Activated CD4-positive, alpha-beta T cell treated with anti-CD3 and anti-CD28 coated beads, Interleukin-2, amount 50 U/mL, for 1 hour (primary cell): Measurements from ENCODE around the gene CHSY3.

Source experiments
- DNase-seq: peaks from one replicate; pipeline ENCODE4 v3.0.0-alpha.2; 2020

The CHSY3 gene

DNA sequence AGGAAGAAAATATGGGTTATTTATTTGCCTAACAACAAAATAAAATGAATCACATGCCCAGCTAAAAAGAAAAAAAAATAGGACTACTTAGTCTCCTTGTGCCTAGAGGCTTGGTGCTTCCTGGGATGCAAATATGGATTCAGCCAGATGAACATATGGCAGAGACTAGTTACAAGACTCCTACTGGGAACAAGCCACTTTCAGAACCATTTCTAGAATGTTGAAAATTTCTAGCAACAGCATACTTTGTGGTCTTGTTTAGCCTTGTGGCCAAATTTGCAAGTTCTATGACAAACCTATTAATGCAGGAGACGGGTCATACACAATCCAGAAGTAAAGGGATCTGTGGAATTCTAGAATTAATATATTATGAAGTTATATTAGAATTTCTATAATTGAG lies 198.7 kb downstream of the CHSY3 start:
- DNase-seq, result no peak

DNA sequence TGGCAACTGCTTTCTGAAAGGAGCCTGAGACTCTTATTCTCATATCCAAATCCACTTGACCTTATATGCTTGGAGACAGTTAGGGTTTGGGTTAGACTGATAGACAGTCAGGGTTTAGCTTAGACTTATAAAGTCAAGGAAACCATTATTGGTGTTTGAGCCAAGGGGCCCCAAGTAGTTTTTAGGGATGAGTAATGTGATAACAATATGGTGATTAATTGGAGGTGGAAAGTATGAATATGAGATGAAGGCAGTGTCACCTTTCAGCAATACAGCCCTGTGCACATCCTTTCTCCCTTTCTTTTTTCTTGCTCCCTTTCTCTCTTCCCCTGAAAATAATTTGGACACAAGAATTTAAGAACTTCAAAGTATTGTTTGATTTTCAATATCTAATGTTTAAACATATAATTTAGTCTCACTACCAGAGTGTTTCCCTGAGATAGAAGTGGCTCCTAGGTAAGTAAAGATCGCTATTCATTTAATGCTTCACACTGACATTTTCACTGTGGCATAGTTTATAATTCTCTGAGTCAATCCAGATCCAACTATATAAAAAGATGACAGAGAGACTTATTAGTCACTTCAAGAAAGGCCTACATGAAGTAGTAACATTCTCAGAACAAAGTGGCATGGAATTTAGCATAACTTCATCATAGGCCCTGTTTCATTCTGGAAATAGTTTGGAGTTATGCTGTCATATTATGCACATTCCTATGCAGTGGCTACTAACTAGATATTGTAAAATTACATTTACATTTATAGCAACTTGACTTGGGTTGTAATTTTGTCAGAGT lies 200.8 kb downstream of the CHSY3 start:
- no peak for DNase-seq

DNA sequence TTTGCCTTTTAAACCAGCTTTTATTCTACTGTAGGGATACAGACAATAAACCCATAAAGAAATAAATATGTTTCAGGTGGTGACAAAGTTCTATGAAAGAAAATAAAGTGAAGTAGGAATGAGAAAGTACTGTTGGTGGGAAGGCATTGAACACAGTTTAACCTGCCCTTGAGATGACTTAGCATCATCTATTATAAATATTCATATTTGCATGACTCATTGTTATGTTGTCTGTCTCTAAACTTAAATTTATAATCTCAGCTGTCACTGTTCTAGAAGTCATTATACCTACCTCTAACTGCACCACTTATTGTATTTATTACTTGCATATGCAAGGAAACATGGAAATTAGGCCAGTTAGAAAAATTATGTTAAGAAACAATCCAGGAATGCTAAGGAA lies 202.2 kb downstream of the CHSY3 start:
- DNase-seq, result no peak

DNA sequence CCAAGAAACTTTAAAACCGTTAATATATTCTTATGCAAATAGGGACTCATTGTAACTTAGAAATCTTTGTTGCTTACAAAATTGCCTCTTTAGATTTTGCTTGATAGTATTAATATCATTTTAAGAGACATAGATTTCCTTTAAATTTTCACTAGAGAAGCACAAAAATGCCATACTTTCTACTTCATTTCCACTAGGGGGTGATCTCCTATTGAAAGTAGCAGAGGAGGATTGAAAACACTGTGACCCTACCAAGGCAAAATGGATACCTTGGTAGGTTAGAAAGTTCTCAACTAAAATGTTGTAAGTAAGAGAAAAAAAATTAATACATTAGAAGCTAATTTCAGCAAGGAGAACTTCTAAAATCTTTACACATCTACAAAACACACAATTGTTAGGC lies 204.9 kb downstream of the CHSY3 start:
- no peak for DNase-seq

DNA sequence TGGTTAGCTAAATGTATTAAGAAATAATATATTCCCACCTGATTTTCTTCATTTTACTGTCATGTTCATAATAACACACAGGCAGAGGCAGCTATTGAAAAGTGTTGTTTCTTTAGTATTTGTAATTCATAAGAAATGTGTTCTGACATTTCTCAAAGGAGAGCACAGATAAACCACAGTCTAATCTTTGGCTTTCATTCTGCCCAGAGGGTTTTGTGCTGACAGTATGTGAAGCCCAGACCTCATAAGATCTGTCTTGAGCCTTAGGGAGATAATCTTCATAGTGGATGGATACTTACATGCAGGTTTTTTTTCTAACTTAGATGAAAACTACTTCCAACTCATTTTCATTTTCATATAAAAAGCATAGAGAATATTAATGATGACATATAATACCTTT lies 206.1 kb downstream of the CHSY3 start:
- DNase-seq, result no peak

DNA sequence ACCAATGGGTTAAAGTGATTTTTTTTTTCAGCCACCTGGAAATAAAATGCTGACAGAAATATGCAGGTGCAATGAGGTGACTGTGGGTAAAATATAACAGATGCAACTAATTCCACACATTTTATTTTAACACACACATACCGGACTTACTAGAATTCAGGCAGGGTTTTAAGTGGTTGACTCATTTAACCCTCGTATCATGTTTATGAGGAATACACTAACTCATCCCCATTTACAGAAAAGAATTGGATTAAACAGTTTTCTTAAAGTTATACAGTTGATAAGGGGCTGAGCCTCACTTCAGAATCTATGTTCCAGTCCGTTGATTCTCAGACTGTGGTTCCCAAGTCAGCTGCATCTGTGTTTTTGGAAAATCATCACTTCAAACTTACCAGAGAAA lies 207.5 kb downstream of the CHSY3 start:
- no peak for DNase-seq

DNA sequence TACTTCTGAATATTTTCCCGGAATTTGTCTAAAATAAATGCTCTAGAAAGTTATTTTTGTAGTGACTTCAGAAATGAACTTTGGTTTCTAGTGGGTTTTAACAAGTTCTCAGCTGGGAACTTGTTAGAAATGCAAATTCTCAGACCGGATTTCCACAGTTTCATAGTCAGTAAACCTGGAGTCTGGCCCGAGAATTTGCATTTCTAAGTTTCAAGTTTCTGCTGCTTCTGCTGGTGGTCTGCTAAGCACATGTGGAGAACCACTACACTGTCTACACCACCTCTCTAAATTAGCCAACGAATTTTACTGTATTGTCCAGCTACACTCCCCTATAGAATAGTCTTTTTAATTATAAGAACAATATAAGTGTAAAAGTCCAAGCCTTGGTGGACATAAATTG lies 208.0 kb downstream of the CHSY3 start:
- DNase-seq, result no peak

DNA sequence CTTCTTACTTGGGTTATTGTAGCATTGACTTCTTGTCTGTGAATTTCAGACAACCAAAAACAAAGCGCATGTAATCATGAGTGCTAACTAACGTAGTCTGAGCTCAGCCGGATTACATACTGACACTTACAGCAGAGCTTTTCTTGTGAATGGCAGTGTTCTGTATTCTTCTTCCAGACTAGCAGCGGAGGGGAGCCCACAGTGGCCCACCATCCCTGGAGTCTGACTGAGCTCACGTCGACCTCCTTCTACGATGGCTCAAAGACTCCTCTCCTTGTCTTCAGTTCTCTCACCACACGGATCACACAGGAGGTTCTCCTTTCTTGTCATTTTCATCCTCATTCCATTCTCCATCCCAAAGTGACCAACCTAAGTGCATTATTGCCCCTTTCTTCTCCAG lies 211.4 kb downstream of the CHSY3 start:
- DNase-seq, result no peak

DNA sequence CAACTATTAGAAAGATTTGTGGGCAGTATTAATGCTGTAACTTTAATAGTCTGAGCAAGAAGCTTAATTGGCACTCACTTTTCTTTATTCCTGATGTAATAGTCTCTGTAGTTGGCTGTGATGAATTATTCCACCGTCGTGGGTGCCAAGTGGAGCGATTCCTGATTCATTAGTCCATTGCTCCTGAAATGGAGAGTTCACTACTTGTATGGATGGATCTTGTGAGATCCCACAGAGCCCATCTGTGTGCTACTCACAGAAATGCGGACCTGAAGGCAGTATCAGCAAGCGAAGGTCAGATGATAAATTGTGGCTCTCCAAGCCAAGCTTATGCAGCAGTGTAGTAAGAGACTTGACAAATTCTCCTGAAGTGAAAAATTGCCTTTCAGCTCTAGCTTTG lies 212.2 kb downstream of the CHSY3 start:
- no peak for DNase-seq

DNA sequence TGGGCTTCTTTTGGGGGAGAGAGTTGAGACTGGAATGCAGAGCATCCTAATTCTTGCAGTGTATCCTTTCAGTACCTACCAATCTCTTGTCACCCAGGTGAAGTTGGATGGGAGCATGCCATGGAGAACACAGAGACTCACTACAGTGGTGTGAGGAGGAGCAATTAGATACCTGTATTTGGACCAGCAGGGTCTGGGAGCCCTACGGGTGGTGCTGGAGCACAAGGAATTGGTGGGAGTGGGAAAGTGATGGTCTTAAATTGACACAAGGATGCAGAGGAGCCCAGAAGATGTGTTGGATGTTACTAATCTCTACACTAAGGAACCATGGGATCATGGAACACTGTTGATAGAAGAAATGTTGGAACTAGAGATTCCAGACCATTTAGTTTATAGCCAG lies 212.7 kb downstream of the CHSY3 start:
- DNase-seq, result no peak

DNA sequence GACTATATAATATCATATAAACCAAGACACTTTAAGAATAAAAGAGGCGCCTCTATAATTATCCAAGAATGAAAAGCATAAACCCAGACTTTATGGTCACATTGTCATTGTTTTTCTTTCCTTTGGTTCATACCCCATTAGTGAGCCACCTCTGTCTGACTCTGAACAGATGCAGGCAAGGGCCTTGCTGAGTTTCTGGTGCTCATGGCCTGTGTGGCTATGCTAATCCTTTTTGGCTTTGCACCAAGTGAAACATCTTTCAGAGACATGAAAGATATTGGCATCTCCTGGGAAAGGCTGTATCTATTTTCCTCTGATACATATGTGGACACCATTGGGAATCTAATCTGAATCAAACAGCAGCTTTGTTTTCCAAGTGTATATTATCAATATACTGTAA lies 222.5 kb downstream of the CHSY3 start:
- no peak for DNase-seq

DNA sequence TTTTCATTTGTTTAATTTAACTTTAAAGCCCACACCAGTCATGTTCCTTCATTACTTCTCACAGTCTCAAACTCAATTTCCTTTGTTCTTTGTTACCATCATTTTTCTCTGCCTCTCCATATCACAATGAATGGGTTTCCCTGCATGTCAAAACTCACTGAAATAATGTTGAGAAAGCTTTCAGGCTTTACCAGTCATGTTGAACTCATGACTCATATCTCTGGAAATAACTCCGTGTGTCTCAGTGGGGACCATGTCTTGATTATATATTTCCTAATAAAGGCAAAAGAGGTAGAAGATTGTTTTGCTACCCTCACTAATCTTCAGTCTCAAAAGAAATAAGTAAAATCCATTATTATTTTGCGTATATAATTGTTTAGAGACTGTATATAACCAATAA lies 231.2 kb downstream of the CHSY3 start:
- no peak for DNase-seq

DNA sequence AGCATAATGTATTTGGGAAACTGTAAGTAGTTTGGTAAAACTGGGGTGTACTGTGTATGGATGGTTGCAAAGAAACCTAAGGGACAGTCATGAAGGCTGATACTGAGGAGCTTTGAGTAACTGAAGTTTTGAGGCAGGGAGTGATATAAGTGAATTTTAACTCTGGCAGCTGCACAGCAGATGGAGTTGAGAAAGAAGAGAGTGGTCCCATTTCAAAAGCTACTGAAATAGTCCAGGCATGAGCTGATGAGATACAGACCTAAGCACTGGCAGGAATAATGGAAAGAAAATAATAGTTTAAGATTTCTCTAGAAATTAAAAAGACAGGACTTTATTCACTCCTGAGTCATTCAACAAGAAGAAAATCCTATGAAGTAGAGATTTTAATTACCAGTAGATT lies 232.0 kb downstream of the CHSY3 start:
- DNase-seq, result no peak

DNA sequence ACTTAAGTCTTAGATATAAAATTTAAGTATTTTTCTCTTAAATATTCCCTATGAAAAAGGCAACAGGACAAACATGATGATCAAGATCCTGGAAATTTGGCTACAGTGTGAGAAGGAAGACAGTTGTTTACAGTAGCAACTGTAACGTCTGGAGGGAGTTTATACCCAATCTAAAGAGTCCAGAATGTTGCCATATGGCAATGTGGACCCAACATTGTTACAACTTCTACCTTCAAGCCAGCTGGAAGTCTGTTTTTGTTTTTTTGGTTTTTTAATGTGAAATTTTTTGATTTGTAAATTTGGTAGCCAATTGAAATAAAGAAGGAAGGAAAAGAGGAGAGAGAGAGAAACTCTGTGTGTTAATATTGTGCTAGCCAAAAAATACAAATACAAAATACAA lies 233.4 kb downstream of the CHSY3 start:
- DNase-seq, result no peak

DNA sequence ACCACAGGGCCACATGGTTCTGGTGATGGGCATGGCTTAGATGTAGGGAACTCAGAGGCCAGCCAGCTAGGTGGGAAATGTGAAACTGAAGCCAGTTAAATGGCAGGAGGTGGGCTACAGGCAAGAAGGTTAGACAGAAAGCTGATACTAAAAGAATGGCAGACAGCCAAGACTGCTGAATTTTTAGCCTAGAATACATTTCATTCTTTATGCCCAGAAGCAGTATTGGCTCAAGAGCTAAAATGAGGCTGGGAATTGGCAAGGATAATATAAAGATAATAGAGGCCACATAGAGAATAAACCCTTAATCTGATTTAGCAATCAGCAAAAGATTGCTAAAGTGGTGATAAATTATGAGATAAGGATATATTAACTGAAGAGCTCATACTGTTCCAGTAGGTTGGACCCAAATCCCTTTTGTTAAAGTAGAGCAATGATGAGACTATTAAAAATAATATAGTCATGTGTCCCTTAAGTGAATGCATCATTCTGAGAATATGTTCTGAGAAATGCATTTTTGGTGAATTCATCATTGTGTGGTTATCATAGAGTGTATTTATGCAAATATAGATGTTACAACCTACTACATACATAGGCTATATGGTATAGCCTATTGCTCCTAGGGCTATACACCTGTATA lies 234.3 kb downstream of the CHSY3 start:
- no peak for DNase-seq

DNA sequence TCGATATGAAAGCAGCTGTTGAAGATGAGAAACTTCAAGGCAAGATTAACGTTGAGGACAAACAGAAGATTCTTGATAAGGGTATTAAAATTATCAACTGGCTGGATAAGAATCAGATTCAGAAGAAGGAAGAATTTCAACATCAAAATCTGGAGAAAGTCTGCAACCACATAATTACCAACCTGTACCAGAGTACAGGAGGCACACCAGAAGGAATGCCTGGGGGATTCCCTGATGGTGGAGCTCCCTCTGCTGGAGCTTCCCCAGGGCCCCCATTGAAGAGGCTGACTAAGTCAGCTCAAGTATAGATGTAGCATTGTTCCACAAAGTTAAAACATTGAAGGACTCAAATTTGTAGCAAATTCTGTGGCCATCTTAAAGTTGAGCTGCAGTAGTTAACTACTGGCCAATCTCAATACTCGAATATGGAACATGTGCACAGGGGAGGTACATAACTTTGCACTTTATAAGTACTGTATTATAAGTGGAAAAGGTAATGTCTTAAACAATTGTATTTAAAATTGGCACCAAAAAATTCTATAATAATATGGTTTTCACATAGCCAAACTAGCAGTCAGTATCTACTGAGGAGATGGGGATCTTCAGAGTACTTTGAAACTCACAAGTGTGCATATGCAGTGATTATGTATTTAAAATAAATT lies 237.5 kb downstream of the CHSY3 start:
- no peak for DNase-seq

DNA sequence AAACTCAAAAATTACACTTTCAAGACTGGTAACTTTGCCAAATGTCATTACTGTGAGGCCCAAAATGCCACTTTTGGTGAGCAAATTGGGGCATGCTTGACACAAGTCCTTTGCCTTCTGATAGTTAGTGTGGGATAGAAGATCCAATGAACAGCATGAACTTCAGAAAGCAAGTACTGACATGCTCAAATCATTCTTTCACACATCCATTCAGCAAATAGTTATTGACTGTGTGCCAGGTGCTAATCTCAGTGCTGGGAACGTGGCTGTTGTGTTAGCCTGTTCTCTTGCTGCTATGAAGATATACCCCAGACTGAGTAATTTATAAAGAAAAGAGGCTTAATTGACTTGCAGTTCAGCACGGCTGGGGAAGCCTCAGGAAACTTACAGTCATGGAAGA lies 247.0 kb downstream of the CHSY3 start:
- DNase-seq, result no peak

DNA sequence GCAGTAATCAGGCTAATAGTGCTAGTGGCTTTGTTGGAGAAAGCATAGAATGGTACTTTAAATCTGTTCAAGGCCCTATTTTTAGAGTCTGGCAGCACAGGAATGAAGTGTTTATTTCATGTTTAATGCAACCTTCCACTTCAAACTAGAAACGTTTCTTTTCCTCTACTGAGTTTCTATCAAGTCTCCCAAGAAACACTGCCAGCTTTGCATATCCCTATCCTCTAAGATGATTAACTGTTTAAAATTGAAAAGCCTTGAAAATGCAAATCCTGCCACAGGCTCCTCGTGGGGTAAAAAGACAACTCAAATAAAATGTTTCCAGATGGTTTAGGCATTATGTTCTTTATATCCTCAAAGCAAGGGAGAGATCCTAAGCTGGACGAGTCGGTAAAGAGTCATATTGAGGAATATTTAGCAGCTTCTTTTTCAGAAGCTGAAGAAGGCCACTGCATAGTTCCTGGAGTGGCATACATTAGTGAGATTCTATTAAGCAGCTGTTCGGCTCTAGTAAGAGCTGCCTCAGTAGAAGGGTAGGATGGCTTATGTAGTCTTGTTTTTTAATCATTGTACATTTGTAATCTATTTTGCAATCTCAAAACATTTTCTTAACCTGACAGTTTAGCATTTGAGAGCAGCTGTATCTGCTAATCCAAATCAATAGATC lies 251.2 kb downstream of the CHSY3 start:
- no peak for DNase-seq

DNA sequence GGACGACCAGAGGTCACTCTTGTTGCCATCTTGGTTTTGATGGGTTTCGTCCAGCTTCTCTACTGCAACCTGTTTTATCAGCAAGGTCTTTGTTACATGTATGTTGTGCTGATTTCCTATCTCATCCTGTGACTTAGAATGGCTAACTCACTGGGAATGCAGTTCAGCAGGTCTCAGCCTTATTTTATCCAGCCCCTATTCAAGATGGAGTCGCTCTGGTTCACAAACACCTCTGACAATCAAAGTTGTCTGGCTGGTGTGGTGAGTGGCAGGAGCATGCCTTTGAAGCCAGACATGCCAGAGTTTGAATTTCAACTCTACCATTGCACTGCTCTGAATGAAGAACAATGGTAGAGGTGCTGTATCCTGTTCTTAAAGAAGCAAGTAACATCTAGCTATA lies 253.8 kb downstream of the CHSY3 start:
- DNase-seq, result no peak

DNA sequence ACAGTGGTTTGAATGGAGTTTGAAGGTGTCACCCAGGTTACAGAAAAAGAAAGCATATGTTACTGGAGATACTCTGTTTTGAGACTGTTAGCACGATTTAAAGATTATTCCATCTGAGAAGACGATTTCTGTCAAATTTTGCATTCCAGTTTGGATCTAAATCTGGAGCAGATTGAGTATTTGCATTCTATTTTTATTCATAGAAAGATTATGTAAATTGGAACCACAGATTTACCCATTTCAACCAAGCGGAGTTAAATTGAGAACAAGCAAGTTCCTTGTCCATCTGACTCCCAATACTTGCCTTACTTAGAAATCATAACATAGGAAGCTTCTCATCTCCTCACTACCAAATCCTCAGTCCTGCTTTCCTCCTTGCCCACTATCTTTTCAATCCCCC lies 255.7 kb downstream of the CHSY3 start:
- no peak for DNase-seq

DNA sequence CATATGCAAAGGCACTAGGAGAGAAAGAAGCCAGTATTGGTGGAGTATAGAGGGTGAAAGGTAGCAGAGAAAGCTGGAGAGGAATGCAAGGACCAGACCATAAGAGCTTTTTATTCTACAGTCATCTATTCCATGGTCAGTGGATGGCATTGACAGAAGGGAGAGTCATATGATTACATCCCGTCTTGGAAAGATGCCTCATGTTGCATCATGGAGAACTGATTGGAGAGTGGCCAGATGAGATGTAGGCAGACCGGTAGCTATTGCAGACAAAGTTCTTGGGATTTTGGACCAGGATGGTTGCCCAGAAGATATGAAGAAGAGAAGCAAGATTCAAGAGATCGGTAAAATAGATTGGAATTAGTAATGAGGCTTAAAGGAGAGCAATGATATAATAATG lies 260.7 kb downstream of the CHSY3 start:
- no peak for DNase-seq

DNA sequence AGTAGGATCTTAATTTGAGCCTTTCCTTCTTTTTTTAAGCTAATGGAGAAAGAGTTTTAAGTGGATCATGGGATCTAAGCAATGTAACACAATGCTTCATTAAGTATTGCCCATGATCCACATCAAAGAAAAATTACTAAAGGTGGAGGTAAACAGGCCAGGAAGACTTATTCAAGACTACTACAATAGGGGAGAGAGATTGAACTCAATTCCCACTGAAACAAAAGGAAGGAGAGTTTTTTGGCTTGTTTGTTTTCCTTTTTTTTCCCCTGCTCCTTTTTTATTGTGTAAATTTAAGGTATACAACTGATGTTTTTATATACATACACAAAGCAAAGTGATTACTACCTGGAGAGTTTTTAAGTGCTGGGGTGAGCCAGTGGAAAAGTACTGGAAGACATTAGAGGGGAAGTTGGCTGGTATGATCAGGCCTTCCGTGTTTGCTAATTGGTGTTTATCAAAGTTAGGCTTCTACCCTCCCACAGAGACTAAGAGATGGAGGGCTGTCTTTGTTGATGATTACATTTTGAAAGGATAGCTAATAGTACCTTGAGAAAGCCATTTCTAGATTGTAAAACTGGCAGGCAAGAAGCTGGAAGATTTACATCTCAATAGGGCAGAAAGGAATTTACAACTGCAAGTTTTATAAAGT lies 262.7 kb downstream of the CHSY3 start:
- no peak for DNase-seq

DNA sequence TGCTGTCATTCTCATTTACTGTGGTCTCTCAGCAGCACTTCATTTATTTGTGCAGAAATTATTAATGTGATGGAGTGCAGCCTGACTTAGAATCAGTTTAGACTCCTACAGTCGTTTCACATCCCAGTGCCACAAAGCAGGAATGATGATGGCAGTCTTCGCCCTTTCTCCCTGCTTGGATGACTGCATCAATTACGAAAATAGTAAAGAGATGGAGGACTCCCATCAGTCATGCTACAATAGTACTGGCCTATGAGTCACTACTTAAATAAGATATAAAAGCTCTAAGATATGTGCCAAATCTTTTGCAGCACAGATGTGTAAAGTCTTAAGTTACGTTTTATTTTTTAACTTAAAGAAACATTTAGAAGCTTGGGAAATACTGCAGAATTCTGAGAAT lies 263.9 kb downstream of the CHSY3 start:
- DNase-seq, result no peak
